Caco-2 (cell line): ENCODE measurements around the gene ERI3. TPM values are rescaled to one million over a fixed set of nuclear protein-coding genes. Genes with fewer than 3 reads are reported as not detected.

Experiments used
- BruUV-seq: library from RNA; stranded (reverse); fragments of 400-500 nt; replicated peaks from 2 replicates; lab custom pipeline; 2021; lab: Mats Ljungman, UMichigan
- CTCF ChIA-PET: fragments of 300-600 bp; sonication (Branson Sonifier 250); formaldehyde crosslinking; loops from one replicate; lab custom pipeline; 2022; ENCODE audit warnings: antibody characterized with exemption; lab: Charles Lee
- POLR2A ChIA-PET: fragments of 300-600 bp; sonication (Branson Sonifier 250); formaldehyde crosslinking; loops from one replicate; lab custom pipeline; 2022; ENCODE audit warnings: antibody characterized with exemption; lab: Charles Lee
- DNase-seq, 2 experiments: peaks; one replicate each; pipeline versions ENCODE4 v3.0.0 to v3.0.0-alpha.2; 2020 to 2022
- H3K27me3 ChIP-seq: replicated peaks from 2 replicates; pipeline ENCODE4 v1.6.0; 2011; ENCODE audit warnings: low read length; ENCODE audit not compliant: control insufficient read depth, insufficient read depth
- H3K36me3 ChIP-seq: 2 replicates; pipeline ENCODE4 v1.5.1; 2011; ENCODE audit warnings: low read length; ENCODE audit not compliant: control insufficient read depth, insufficient read depth
- H3K4me1 ChIP-seq: fragments of 250-450 bp; sonication (Bioruptor Pico); 2 replicates; pipeline ENCODE4 v1.5.1; 2020; ENCODE audit warnings: mild to moderate bottlenecking
- H3K4me3 ChIP-seq: 2 replicates; pipeline ENCODE4 v1.5.1; 2011; ENCODE audit warnings: low read depth, mild to moderate bottlenecking, control low read depth, low read length
- H3K9me3 ChIP-seq: fragments of 250-450 bp; sonication (Bioruptor Pico); 2 replicates; pipeline ENCODE4 v1.5.1; 2020; ENCODE audit warnings: mild to moderate bottlenecking, moderate library complexity
- H3K27ac Mint-ChIP-seq: one replicate; pipeline ENCODE4 v1.8.0; 2022; ENCODE audit warnings: mixed read lengths; ENCODE audit not compliant: unreplicated experiment
- H3K27me3 Mint-ChIP-seq: one replicate; pipeline ENCODE4 v1.8.0; 2022; ENCODE audit warnings: mixed read lengths; ENCODE audit not compliant: insufficient read depth, unreplicated experiment
- H3K36me3 Mint-ChIP-seq: one replicate; pipeline ENCODE4 v1.8.0; 2022; ENCODE audit warnings: mild to moderate bottlenecking, mixed read lengths; ENCODE audit not compliant: insufficient read depth, unreplicated experiment
- H3K4me1 Mint-ChIP-seq: one replicate; pipeline ENCODE4 v1.8.0; 2022; ENCODE audit warnings: low read depth, mixed read lengths; ENCODE audit not compliant: unreplicated experiment
- H3K4me3 Mint-ChIP-seq: one replicate; pipeline ENCODE4 v1.8.0; 2022; ENCODE audit warnings: mild to moderate bottlenecking, moderate library complexity, mixed read lengths; ENCODE audit not compliant: unreplicated experiment
- H3K9me3 Mint-ChIP-seq: one replicate; pipeline ENCODE4 v1.8.0; 2022; ENCODE audit warnings: mixed read lengths; ENCODE audit not compliant: unreplicated experiment
- CTCF ChIP-seq, 2 experiments: fragments of 200-600 bp in 1 of 2; IDR thresholded peaks; 1 replicate in 1 of 2; 2 replicates in 1 of 2; pipeline versions ENCODE4 v1.5.1 to v1.8.0; 2011 to 2022; ENCODE audit warnings: antibody characterized with exemption in 1 of 2, control low read depth in 1 of 2, inconsistent platforms in 1 of 2, low read depth in 1 of 2, low read length in 1 of 2, mild to moderate bottlenecking in 1 of 2, moderate library complexity in 1 of 2; ENCODE audit not compliant: insufficient read depth in 1 of 2, severe bottlenecking in 1 of 2, unreplicated experiment in 1 of 2
- intact Hi-C: fragments of 100-400 bp; cut with micrococcal nuclease; formaldehyde crosslinking; loops from one replicate; pipeline ENCODE4 v1.10.0; 2022; ENCODE audit not compliant: unreplicated experiment
- total RNA-seq: library from RNA; stranded (reverse); gene quantifications from 2 replicates; pipeline ENCODE4 v1.2.3, GENCODE V29; 2022

Gene ERI3
- total RNA-seq, 1 experiment from 2014 or later, result 38.2 TPM

- no peaks in the 10 kb centered on the region for H3K27me3 Mint-ChIP-seq
- POLR2A ChIA-PET, result no interaction called here
Observed at GRCh38 chr1:44217809-44218410, 137.1 kb downstream of the ERI3 start.

GRCh38 chr1:44213222-44214112 lies 141.6 kb downstream of the ERI3 start, which contains the start of gene DMAP1:
TSS of gene DMAP1 (plus strand) at chr1:44213471. CDS start at chr1:44213754, 283 bp downstream.
- H3K27me3 ChIP-seq, result no peaks in the 10 kb centered on the region
- no peaks in the 10 kb centered on the region for H3K9me3 Mint-ChIP-seq
- H3K4me1 Mint-ChIP-seq, result peaks cover 7% of the 10 kb centered on the region
- peak within 1 kb of the TSS; percentile 80 for H3K27ac Mint-ChIP-seq
- H3K4me3 ChIP-seq, result peak within 1 kb of the TSS; percentile 73
- peaks cover 10% of the 10 kb centered on the region for H3K4me1 ChIP-seq
- peaks cover 14% of the 10 kb centered on the region for H3K36me3 Mint-ChIP-seq
- CTCF ChIA-PET, result interaction anchor here (0.5 to 2.2 kb wide), 3 partner anchors 81 to 1090 kb away, joined by 3 to 5 read pairs (median 5); no protein-coding TSS in a partner anchor
- intact Hi-C loops, result no loop called here
- H3K27me3 Mint-ChIP-seq, result peaks cover 2% of the 10 kb centered on the region
- no peaks in the 10 kb centered on the region for H3K9me3 ChIP-seq
- no peaks in the 10 kb centered on the region for H3K36me3 ChIP-seq
- no TSS peak for BruUV-seq
- peak; percentile 78 to 80 for DNase-seq
- TF ChIP-seq CTCF (IDR thresholded peaks at IDR 0.05; ENCODE audit: insufficient read depth in 1 of 2, low read depth in 1 of 2, low read length in 1 of 2, severe bottlenecking in 1 of 2, unreplicated experiment in 1 of 2), result no peak
- POLR2A ChIA-PET, result interaction anchor here (0.6 to 1.0 kb wide), 2 partner anchors 418 to 508 kb away, joined by 3 read pairs; no protein-coding TSS in a partner anchor
- H3K4me3 Mint-ChIP-seq, result peak within 1 kb of the TSS; percentile 93

More at GRCh38 chr1:44217809-44218410, 137.1 kb downstream of the ERI3 start:
- peak; percentile 81 to 86 for TF ChIP-seq CTCF (IDR thresholded peaks at IDR 0.05; ENCODE audit: insufficient read depth in 1 of 2, low read depth in 1 of 2, low read length in 1 of 2, severe bottlenecking in 1 of 2, unreplicated experiment in 1 of 2)
- CTCF ChIA-PET, result interaction anchor here (0.5 to 1.7 kb wide), 16 partner anchors 10 to 435 kb away, joined by 3 to 21 read pairs (median 4); no protein-coding TSS in a partner anchor
- Mint-ChIP-seq H3K4me3 (no peak overlapping the region), H3K36me3 (peaks cover 14% of the 10 kb centered on the region), H3K27ac (peak overlapping the region; percentile 1), H3K4me1 (peaks cover 7% of the 10 kb centered on the region), H3K9me3 (no peaks in the 10 kb centered on the region)
- DNase-seq, result peak; percentile 87
- Histone ChIP-seq H3K36me3 (0 out of 2 replicates have a peak, but pooled peaks cover 2% of the 10 kb centered on the region), H3K4me3 (no peak overlapping the region), H3K27me3 (no peaks in the 10 kb centered on the region), H3K9me3 (no peaks in the 10 kb centered on the region), H3K4me1 (peaks cover 6% of the 10 kb centered on the region)
- no TSS peak for BruUV-seq
- intact Hi-C loops, result loop anchor here (1.0 to 5.0 kb wide), 5 partner anchors 76 to 434 kb away; no protein-coding TSS in a partner anchor
